Measurements from ENCODE around the gene ZNF557.

DNA sequence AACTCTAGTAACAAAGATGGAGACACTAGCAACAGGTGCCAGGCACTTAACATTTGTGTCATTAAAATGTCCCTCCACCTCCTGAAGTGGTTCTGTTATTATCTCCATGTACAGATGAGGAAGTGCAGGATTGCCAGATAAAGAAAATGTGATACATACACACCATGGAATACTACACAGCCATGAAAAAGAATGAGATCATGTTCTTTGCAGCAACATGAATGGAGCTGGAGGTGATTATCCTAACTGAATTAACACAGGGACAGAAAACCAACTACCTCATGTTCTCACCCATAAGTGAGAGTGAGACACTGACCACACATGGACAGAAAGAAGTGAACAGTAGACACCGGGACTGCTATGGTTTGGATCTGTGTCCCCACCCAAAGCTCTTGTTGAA is 60.5 kb downstream of the ZNF557 start:
- TF ChIP-seq POLR2A (IDR thresholded peaks at IDR 0.05; ENCODE audit: low read depth, low read length) (no peak), POLR2AphosphoS5 (IDR thresholded peaks at IDR 0.05; ENCODE audit: low read depth, low read length) (no peak)

All from GM12892 (cell line).